ENCODE results near the gene DIDO1.

GRCh38 chr20:62841705-62842212, 84.5 kb downstream of the DIDO1 start:
- TF ChIP-seq POLR2AphosphoS5 (IDR thresholded peaks at IDR 0.05; ENCODE audit: insufficient read depth in 1 of 2, low read depth in 1 of 2) (no peak), CTCF (IDR thresholded peaks at IDR 0.05) (no peak)

Measured in vagina (tissue), 2 donors.